ENCODE results near the gene DDX24. TPM values are rescaled to one million over a fixed set of nuclear protein-coding genes. Genes with fewer than 3 reads are reported as not detected.

DDX24 gene
- polyA plus RNA-seq, 2 of the 4 experiments (the other 2 are of a cell fraction) = 121 to 161 TPM

DNA sequence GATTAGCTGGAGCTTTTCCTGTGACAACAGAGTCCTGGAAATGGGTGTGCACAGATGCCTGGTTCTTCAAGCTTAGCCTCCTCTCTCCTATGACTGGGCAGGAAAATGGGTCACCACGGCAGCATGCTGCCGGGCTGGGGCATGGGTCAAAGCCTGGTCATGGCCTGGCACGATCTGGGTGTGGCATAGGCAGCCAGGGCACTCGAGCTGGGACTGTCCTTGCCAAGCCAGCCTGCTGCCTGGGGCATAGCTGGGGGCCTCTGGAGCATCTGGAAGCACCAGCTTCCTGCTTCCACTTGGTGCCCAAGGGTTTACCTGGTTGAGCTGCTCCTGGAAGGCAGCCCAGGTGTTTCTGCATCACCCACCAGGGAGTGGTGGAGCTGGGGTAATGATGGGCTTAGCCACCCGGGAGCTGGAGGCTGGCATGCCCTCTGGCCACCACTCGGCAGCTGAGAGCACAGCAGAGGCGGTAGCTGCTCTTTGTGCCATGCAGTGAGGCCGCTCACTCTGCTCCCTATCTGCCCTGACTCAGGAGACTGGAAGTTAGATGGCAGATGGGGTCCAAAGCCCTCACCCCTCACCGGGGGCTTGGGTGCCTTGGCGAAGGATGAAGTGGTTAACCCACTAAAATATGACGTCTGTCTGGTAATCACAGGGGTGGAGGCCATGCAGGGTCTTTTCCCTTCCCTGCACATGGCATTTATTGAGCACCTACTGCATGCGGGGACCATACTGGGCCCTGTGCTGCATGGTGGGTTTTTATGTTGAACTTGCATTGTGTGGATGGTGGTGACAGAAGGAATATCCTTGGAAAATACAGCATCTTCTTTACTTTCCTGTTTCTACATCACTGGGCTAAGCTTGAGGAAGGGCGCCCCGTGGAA is 53.2 kb downstream of the DDX24 start:
- H3K4me3 ChIP-seq = no peak overlapping the region
- no peak overlapping the region for H3K27ac ChIP-seq
- DNase-seq (ENCODE audit: low read depth in 1 of 2, low spot score in 1 of 2) (no peak), ATAC-seq (no peak), FAIRE-seq (no peak)
- no peaks in the 10 kb centered on the region for H3K9me3 ChIP-seq
- POLR2A ChIA-PET = no interaction called here
- WGBS (ENCODE audit: missing lambda C conversion rate) = 80% methylated on average over 10 of the region's 14 CpGs
- H3K4me1 ChIP-seq = peaks cover 10% of the 10 kb centered on the region; the same call in 2 of the 3 replicates
- TF ChIP-seq BHLHE40 (IDR thresholded peaks at IDR 0.05; ENCODE audit: low read depth, low read length) = no peak
- TF ChIP-seq ZC3H11A (IDR thresholded peaks at IDR 0.05) = no peak
- TF ChIP-seq CTCF (IDR thresholded peaks at IDR 0.05) = no peak
- no peak for TF ChIP-seq POLR2A (IDR thresholded peaks at IDR 0.05; ENCODE audit: low read length)
- no peak for TF ChIP-seq RNF2 (IDR thresholded peaks at IDR 0.05; ENCODE audit: borderline replicate concordance, low read depth)
- no peak for TF ChIP-seq HOXB13 (CRISPR knock-in tag; IDR thresholded peaks at IDR 0.05; ENCODE audit: low read depth)
- TF ChIP-seq CEBPB (IDR thresholded peaks at IDR 0.05) = no peak
- no peak for TF ChIP-seq ELK1 (IDR thresholded peaks at IDR 0.05; ENCODE audit: low read depth, low read length)
- TF ChIP-seq RAD21 (conservative IDR thresholded peaks at IDR 0.05 in 1 of 2, IDR thresholded peaks at IDR 0.05 in 1 of 2) = no peak
- TF ChIP-seq MAX (IDR thresholded peaks at IDR 0.05) = no peak
- no peak for TF ChIP-seq NFE2L2 (conservative IDR thresholded peaks at IDR 0.05; ENCODE audit: low read length)
- TF ChIP-seq FOSB (CRISPR knock-in tag; IDR thresholded peaks at IDR 0.05) = no peak
- no peak for TF ChIP-seq RFX5 (IDR thresholded peaks at IDR 0.05)
- no peak for TF ChIP-seq JUNB (IDR thresholded peaks at IDR 0.05)
- peak overlapping the region; percentile 82 for H3K4me2 ChIP-seq
- CTCF ChIA-PET = interaction anchor here (1.0 to 1.7 kb wide), 6 partner anchors 8 to 111 kb away, joined by 3 to 7 read pairs (median 4); no protein-coding TSS in a partner anchor

DNA sequence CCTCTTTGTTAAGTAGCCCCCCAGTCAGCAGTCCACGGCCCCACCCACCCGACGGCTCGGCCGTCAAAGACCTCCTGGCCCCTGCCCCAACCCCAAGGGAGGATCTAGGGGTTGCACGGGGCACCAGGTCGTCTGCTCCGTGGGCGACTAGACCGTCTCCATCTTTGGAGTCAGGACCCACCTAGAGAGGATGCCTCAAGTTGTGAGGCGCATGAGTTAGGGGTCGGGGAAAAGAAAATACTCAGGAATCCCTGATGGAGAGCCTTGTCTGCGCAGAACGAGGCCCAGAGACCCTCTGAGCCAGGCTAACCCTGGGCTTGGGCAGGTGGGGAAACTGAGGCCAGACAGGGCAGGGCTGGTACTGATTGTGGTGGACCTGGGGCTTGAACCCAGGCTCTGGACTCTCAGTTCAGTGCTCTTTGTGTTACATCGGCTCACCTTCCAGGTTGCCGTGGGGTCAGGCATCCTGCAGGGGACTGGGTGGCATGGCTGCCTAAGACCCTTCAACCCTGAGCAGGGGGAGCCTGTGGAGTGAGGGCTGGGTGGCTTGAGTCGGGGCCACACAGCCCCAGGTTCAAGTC is 54.0 kb downstream of the DDX24 start:
- DNase-seq (ENCODE audit: low read depth in 1 of 2, low spot score in 1 of 2) (no peak), FAIRE-seq (no peak), ATAC-seq (no peak)
- Histone ChIP-seq H3K27ac (peak overlapping the region; percentile 82 to 95), H3K4me2 (peak overlapping the region; percentile 82), H3K9me3 (no peaks in the 10 kb centered on the region), H3K4me3 (peak overlapping the region; percentile 70), H3K4me1 (peaks cover 10% of the 10 kb centered on the region; the same call in 2 of the 3 replicates)
- WGBS (ENCODE audit: missing lambda C conversion rate) = 85% methylated on average over 8 of the region's 17 CpGs
- POLR2A ChIA-PET = interaction anchor here (0.8 kb wide), 1 partner anchor 10 kb away, joined by 3 read pairs; no protein-coding TSS in a partner anchor
- CTCF ChIA-PET = interaction anchor here (1.1 to 1.7 kb wide), 2 partner anchors 87 to 112 kb away, joined by 3 read pairs; no protein-coding TSS in a partner anchor
- TF ChIP-seq BHLHE40 (IDR thresholded peaks at IDR 0.05; ENCODE audit: low read depth, low read length) (no peak), KDM1A (IDR thresholded peaks at IDR 0.05; ENCODE audit: low read depth) (no peak), EHF (CRISPR knock-in tag; IDR thresholded peaks at IDR 0.05) (no peak), HOXB13 (CRISPR knock-in tag; IDR thresholded peaks at IDR 0.05; ENCODE audit: low read depth) (no peak), ZNF302 (CRISPR knock-in tag; IDR thresholded peaks at IDR 0.05) (no peak), TFCP2L1 (CRISPR knock-in tag; IDR thresholded peaks at IDR 0.05) (no peak), RAD21 (conservative IDR thresholded peaks at IDR 0.05 in 1 of 2, IDR thresholded peaks at IDR 0.05 in 1 of 2) (no peak), ZSCAN20 (CRISPR knock-in tag; IDR thresholded peaks at IDR 0.05) (no peak), HES2 (IDR thresholded peaks at IDR 0.05) (no peak), RARB (CRISPR knock-in tag; IDR thresholded peaks at IDR 0.05) (no peak), MAX (IDR thresholded peaks at IDR 0.05) (no peak)
- TF ChIP-seq, protein P1, sequence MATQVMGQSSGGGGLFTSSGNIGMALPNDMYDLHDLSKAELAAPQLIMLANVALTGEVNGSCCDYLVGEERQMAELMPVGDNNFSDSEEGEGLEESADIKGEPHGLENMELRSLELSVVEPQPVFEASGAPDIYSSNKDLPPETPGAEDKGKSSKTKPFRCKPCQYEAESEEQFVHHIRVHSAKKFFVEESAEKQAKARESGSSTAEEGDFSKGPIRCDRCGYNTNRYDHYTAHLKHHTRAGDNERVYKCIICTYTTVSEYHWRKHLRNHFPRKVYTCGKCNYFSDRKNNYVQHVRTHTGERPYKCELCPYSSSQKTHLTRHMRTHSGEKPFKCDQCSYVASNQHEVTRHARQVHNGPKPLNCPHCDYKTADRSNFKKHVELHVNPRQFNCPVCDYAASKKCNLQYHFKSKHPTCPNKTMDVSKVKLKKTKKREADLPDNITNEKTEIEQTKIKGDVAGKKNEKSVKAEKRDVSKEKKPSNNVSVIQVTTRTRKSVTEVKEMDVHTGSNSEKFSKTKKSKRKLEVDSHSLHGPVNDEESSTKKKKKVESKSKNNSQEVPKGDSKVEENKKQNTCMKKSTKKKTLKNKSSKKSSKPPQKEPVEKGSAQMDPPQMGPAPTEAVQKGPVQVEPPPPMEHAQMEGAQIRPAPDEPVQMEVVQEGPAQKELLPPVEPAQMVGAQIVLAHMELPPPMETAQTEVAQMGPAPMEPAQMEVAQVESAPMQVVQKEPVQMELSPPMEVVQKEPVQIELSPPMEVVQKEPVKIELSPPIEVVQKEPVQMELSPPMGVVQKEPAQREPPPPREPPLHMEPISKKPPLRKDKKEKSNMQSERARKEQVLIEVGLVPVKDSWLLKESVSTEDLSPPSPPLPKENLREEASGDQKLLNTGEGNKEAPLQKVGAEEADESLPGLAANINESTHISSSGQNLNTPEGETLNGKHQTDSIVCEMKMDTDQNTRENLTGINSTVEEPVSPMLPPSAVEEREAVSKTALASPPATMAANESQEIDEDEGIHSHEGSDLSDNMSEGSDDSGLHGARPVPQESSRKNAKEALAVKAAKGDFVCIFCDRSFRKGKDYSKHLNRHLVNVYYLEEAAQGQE (IDR thresholded peaks at IDR 0.05) = no peak

Data from A549 (cell line).